Inflammatory macrophage treated with lipopolysaccharide for 1 hour (primary cell): ENCODE measurements around the gene NOXA1.
"Not testable (repeated sequence)": the region's sequence is repeated elsewhere in the genome, so short reads cannot be mapped to it uniquely, and the experiment has no call there.

ENCODE experiments used
- DNase-seq, 2 donors: peaks; one replicate each; pipeline ENCODE4 v3.0.0-alpha.2; 2020 to 2022

NOXA1 gene

DNA sequence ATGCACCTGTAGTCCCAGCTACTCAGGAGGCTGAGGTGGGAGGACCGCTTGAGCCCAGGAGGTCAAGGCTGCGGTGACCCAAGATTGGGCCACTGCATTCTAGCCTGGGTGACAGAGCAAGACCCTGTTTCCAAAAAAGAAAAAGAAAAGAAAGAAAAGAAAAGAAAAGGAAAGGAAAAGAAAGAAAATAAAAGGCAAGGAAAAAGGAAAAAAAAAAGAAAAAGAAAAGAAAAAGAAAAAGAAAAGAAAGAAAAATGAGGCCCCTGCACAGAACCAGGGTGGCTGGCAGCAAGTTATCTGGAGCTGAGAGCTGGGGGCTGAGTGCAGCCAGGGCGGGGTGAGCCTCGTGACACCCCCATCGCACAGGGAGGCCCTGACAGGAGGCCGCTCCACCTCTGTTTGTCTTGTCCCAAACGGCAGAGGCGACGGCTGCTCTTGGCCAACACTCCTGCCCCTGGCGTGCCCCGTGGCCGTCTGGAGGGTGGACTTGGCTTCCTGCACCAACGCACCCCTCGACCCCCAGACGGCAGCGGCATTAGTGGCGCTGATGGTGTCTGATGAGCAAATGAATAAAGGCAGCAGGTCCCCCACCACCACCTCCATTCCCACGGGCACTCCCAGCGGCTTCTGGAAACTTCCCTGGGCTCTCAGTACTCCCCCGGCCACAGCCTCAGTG is 17.0 kb upstream of the NOXA1 start:
- no peak for DNase-seq

DNA sequence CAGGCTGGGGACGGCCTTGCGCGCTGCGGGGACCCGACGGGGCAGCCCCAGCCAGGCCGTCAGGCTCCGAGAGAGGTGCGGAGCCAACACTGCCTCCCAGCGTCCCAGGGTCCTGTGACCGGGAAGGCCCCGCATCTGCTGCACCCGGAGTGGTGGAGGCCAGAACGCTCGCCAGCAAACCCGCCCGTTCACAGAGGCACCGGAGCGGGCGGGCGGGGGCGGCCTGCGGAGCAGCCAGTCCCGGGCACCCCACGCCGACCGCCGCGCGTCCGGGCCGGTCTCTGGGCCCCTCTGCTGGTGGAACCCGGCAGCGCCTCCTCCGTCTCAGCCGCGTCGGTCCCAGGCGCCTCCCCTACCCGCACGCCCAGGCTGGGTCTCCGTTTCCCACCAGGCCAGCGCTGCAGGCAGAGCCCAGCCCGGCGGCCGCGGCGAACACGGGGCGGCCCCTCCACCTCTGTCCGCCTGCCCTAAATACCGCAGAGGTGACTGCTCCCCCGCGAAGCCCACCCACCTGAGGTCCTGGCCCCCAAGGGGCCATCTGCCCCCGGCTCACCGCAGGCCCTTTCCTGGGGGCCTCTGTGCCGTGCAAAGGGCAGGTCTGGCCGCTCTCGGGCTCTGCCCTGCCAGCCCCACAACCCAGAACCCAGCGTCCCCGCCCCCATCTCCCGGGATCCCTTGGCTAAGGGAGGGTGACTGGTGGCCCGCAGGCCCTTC is 16.2 kb upstream of the NOXA1 start:
- DNase-seq: peak; percentile 33 to 67

DNA sequence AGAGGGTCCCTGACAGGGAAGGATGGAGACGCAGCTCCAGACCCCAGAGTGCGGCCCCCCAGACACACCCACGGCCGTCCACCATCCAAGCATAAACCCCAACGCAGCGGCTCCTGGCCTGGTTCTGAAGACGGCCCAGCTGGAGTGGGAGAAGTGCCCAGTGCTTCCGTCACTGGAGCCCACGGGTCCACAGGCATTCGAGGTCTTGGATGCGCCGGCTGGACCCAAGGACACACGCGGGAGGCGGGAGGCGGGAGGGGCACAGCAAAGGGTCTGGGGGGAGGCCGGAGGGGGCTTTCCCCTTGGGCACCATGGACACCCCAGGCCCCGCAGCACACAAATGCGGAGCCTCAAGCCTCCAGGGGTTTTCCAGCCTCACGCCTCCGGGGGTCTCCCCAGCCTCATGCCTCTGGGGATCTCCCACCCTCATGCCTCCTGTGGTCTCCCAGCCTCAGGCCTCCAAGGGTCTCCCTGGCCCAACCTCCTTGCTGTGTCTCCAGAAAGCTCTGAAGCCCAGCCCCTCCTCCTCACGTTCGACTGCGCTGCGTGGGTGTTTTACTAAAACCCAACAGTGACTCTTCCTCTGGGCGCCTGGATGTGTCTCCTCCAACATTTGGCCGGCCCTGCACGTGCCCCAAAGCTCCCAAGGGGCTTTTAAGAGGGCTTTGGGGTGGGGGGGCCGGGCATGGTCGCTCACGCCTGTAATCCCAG is 15.4 kb upstream of the NOXA1 start:
- DNase-seq: no peak

GRCh38 chr9:137408651-137409405 is 14.4 kb upstream of the NOXA1 start:
- no peak for DNase-seq

DNA sequence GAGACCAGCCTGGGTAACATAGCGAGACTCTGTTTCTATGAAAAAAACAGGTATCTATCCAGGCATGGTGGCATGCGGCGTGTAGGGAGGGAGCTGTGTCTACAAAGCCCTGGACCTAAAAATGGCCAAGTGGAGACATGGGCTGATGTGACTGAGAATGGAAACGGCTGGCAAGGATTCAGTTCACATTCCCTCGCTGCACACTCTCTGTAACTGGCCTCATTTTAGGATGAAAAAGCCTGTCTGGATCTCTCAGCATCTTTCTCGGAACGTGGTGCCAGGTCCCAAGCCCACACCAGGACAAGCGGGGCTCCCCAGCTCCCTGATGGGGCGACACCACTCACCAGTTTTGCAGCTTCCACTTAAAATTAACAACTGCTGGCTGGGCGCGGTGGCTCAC is 13.7 kb upstream of the NOXA1 start:
- DNase-seq: no peak

DNA sequence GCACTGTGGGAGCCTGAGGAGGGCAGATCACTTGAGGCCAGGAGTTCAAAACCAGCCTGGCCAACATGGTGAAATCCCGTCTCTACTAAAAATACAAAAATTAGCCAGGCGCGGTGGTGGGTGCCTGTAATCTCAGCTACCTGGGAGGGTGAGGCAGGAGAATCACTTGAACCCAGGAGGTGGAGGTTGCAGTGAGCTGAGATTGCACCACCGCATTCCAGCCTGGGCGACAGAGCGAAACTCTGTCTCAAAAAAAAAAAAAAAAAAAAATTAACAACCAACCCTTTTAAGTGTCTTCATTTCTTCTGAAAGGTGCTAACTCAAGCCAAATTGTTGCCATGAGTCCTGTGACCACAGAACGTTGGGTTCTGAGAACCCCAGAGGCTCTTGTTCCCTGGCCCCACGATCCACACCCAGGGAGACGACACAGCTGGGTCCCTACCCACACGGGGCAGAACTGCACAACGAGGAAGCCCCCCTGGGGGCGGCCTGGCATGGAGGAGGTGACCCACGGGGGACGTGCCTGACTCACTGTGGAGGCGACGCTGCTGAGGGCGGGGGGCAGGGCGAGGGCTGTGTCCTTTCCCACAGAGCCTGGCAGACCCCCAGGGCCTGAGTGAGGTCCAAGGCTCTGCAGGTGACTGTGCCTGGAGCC is 12.8 kb upstream of the NOXA1 start:
- DNase-seq: not testable (repeated sequence)

- no peak for DNase-seq
These were observed 12.3 kb upstream of the NOXA1 start for GRCh38 chr9:137410891-137411249.

DNA sequence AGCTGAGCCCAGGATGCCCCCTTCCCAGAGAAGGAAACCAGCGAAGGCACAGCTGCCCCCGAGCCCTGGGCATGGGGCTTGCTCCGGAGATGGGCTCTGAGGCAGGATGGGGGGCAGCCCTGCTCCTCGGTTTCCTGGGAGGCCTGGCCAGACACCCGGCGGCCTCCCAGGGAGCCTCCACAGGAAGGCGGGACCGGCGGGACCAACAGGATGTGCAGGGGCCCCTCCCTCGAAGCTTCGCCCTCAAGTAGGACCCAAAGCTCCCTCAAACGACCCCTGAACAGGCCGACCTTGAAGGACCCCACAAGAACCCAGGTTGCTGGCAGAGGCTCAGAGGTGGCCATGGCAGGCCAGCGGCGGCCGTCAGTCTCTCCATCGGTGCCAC is 11.9 kb upstream of the NOXA1 start:
- DNase-seq: no peak

- DNase-seq: peak in 1 of 2 donors; percentile 28
These were observed 11.4 kb upstream of the NOXA1 start for GRCh38 chr9:137411645-137412380.

GRCh38 chr9:137412431-137412830 is 10.8 kb upstream of the NOXA1 start:
- no peak for DNase-seq

DNA sequence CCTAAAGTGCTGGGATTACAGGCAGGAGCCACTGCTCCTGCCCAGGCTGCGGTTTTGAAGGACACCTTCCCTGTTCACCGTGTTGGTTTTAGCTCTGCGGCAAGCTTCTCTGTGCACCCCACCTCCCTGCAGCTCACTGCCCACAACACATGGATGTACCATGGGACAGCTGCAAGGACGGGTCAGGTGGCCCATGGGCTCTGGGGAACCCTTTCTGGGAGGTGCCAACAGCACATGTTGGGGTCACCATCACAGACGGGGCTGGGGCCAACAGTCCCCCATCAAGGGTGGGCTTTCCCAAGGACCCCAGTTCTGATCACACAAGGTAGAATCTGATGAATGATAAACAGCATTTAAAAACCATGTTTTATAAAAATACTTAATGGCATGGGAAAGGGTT is 7.7 kb upstream of the NOXA1 start:
- DNase-seq: no peak

DNA sequence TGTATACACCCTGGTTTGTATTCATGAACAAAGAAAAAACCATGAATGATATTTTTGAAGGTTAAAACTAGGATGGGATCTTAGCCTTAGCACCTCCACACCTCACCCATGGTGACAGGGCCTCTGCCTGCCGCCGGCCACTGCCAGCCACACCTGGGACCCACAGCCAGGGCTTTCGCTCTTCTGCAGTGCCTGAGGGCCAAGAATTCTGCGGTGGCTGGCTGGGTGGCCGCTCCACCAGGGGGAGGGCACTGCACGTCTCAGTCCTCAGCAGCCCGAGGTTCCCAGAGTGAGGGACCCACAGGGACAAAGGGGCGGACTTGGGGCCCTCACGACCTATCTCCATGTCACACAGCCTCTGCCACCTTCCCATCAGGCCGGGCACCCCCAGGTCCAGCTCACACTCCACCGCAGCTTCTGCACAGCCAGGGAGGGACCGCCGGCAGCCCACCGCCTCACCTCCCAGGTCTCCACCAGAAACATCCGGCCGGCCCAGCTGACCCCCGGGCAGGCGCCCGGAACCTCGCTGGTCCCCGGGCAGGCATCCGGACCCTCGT is 7.1 kb upstream of the NOXA1 start:
- no peak for DNase-seq

DNA sequence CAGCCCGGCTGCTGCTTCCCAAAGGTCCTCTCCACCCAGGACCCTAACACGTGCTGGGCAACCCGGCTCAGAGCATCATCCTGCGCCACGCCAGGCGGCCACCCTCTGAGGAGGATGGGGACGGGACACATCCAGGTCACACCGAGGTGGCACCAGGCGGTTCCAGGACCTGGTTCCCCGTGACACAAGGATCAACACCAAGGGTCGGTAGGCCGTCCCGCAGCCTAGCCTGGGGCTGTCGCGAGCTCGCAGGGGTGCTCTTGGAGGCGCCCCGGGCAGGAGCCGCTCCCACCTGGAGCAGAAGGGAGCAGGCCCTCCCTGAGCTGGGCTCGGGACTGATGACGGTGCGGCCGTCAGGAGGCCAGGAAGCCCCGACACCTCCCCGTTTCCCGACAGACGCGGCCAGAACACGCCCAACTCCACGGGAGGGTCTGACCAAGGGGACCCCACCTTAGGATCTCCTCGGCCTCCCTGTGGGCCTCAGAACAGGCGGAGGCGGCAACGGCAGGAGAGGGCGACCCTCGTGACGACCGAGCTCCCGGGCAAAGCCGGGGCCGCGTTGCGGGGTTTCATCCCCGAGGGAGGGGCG is 6.5 kb upstream of the NOXA1 start:
- no peak for DNase-seq

GRCh38 chr9:137417161-137418021 is 5.8 kb upstream of the NOXA1 start:
- DNase-seq: no peak

DNA sequence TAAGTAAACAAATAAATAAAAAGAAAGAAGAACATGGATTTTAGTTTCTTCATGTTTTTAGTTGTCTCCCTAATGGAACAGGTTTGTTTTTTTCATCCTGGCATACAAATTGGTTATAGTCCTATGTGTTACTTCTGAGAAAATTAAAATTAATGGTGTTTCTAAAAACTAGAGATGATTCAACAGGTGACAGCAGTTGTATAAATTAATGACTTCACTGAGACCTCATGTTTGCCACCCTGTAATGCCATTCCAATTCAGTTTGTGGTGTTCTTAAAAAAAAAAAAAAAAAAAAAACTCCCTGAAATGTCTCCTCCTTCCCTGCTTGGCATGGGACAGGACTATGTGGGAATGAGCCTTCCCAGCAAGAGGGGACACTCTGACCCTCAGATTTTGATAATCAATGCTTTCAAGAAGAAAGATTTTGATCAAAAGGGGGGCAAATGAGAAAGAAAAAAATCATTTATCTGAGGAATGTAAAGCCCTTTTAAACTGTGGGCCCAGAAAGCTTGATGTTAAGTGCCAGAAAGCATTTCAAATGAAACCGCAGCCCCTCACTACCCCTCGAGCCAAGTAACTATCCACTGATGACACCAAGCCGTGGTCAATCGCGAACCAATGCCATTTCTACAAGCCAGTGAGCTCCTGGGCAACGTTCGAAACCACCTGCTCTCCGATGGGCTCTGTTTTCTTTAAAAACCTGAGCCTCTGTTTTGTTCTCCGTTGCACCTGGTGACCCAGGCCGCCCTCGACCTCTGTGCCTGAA is 1.2 kb upstream of the NOXA1 start:
- DNase-seq: no peak

DNA sequence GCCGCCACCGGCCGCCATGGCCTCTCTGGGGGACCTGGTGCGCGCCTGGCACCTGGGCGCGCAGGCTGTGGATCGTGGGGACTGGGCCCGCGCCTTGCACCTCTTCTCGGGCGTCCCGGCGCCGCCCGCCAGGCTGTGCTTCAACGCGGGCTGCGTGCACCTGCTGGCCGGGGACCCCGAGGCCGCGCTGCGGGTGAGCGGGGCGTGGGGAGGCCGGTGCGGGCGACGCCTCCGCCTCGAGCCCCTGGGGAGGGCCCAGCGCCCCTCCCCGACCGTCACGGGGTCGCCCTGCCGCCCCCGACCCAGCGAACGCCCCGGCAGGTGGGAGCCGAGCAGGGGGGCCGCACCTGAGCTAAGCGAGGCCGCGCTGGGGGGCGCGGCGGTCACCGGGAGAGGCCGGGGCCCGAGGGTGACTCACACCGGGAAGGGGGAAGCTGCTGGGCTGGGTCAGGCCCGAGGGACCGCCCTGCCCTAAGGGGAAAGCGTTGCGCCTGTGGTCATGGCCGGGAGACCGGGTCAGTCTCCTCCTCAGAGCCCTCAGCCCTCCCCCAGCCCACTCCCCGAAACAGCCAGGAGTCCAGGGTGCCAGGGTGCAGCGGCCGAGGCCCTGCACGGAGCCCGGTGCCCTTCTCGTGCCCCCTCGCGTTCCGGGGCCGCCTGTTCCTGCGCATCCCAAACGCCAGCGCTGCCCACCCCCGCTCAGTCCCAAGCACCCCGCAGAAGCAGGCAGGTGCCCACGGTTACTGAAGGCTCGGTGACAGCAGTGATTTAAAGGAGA is 510 bp downstream of the NOXA1 start:
- DNase-seq: peak in 1 of 2 donors; percentile 17

- no peak for DNase-seq
These were observed 3.0 kb downstream of the NOXA1 start for GRCh38 chr9:137426018-137426681.
